HEK293 (cell line): ENCODE results near the gene OR8D1.

ENCODE experiments used
- CTCF ChIA-PET: fragments of 350-600 bp; formaldehyde crosslinking; extraction: SDS; loops from one replicate; lab custom pipeline; 2021; ENCODE audit warnings: antibody characterized with exemption; lab: Yijun Ruan, JAX
- POLR2A ChIA-PET: fragments of 300-600 bp; formaldehyde crosslinking; extraction: SDS; loops from one replicate; lab custom pipeline; 2020; ENCODE audit warnings: antibody characterized with exemption, inconsistent platforms; lab: Yijun Ruan, JAX
- H3K27ac ChIP-seq: fragments of 200-500 bp; sonication (Bioruptor generic); 2 replicates; pipeline ENCODE4 v1.5.1; 2014; ENCODE audit warnings: low read depth, low read length, control low read depth, inconsistent platforms; ENCODE audit errors: extremely low read depth
- H3K36me3 ChIP-seq, 2 experiments: fragments of 200-500 bp in 1 of 2; sonication (Bioruptor generic) in 1 of 2; 1 replicate in 1 of 2; 2 replicates in 1 of 2; pipeline ENCODE4 v1.5.1; 2014 to 2017; ENCODE audit warnings: inconsistent platforms in 2 of 2, low read length in 2 of 2; ENCODE audit not compliant: control insufficient read depth in 2 of 2, insufficient read depth in 1 of 2
- H3K4me1 ChIP-seq: fragments of 200-500 bp; sonication (Bioruptor generic); 2 replicates; pipeline ENCODE4 v1.5.1; 2014; ENCODE audit warnings: mild to moderate bottlenecking, low read length, inconsistent platforms; ENCODE audit not compliant: control insufficient read depth, insufficient read depth
- H3K4me3 ChIP-seq: 2 replicates; pipeline ENCODE4 v1.5.1; 2011; ENCODE audit warnings: low read depth, mild to moderate bottlenecking, control low read depth, low read length, moderate library complexity
- H3K9me3 ChIP-seq: fragments of 200-500 bp; sonication (Bioruptor generic); 2 replicates; pipeline ENCODE4 v1.5.1; 2014; ENCODE audit warnings: low read depth, low read length, inconsistent platforms; ENCODE audit not compliant: control insufficient read depth, insufficient read depth
- BCL11B ChIP-seq: fragments of 450-650 bp; formaldehyde crosslinking; IDR thresholded peaks from 2 replicates; pipeline ENCODE4 v1.5.1; 2016; ENCODE audit warnings: low read depth, missing biosample characterization, missing genetic modification characterization
- CTCF ChIP-seq: fragments of 450-650 bp; formaldehyde crosslinking; IDR thresholded peaks from 2 replicates; pipeline ENCODE4 v1.5.1; 2016; ENCODE audit warnings: missing biosample characterization, missing genetic modification characterization
- SP3 ChIP-seq: fragments of 450-650 bp; formaldehyde crosslinking; IDR thresholded peaks from 2 replicates; pipeline ENCODE4 v1.5.1; 2016; ENCODE audit warnings: missing biosample characterization, missing genetic modification characterization
- ZBTB20 ChIP-seq: fragments of 450-650 bp; formaldehyde crosslinking; IDR thresholded peaks from 2 replicates; pipeline ENCODE4 v1.5.1; 2016; ENCODE audit warnings: missing biosample characterization, missing genetic modification characterization
- ZEB2 ChIP-seq: fragments of 450-650 bp; formaldehyde crosslinking; IDR thresholded peaks from 2 replicates; pipeline ENCODE4 v1.5.1; 2016; ENCODE audit warnings: missing biosample characterization, missing genetic modification characterization
- ZNF140 ChIP-seq: fragments of 450-650 bp; formaldehyde crosslinking; IDR thresholded peaks from 2 replicates; pipeline ENCODE4 v1.5.1; 2016; ENCODE audit warnings: missing biosample characterization, missing genetic modification characterization
- ZNF155 ChIP-seq: fragments of 450-650 bp; formaldehyde crosslinking; IDR thresholded peaks from 2 replicates; pipeline ENCODE4 v1.5.1; 2016; ENCODE audit warnings: missing biosample characterization, missing genetic modification characterization
- ZNF169 ChIP-seq: fragments of 450-650 bp; formaldehyde crosslinking; IDR thresholded peaks from 2 replicates; pipeline ENCODE4 v1.5.1; 2016; ENCODE audit warnings: missing biosample characterization, missing genetic modification characterization
- ZNF2 ChIP-seq: fragments of 450-650 bp; formaldehyde crosslinking; IDR thresholded peaks from 2 replicates; pipeline ENCODE4 v1.5.1; 2016; ENCODE audit warnings: missing biosample characterization, missing genetic modification characterization
- ZNF404 ChIP-seq: fragments of 450-650 bp; formaldehyde crosslinking; IDR thresholded peaks from 2 replicates; pipeline ENCODE4 v1.5.1; 2017; ENCODE audit warnings: missing biosample characterization, missing genetic modification characterization
- ZNF513 ChIP-seq: fragments of 450-650 bp; IDR thresholded peaks from 2 replicates; pipeline ENCODE4 v1.5.1; 2018; ENCODE audit warnings: missing biosample characterization, missing genetic modification characterization
- ZNF549 ChIP-seq: fragments of 450-650 bp; IDR thresholded peaks from 2 replicates; pipeline ENCODE4 v1.5.1; 2018; ENCODE audit warnings: missing biosample characterization, missing genetic modification characterization, mild to moderate bottlenecking, inconsistent platforms, moderate library complexity
- ZNF776 ChIP-seq: fragments of 450-650 bp; formaldehyde crosslinking; IDR thresholded peaks from 2 replicates; pipeline ENCODE4 v1.5.0; 2017; ENCODE audit warnings: missing biosample characterization, missing genetic modification characterization, borderline replicate concordance
- ZSCAN23 ChIP-seq: fragments of 450-650 bp; formaldehyde crosslinking; IDR thresholded peaks from 2 replicates; pipeline ENCODE4 v1.5.1; 2016; ENCODE audit warnings: missing biosample characterization, missing genetic modification characterization
- TF ChIP-seq, protein P1 (sequence below): fragments of 450-650 bp; formaldehyde crosslinking; IDR thresholded peaks from 2 replicates; pipeline ENCODE4 v1.5.1; 2016; ENCODE audit warnings: missing biosample characterization, missing genetic modification characterization
- TF ChIP-seq, protein P2 (sequence below): fragments of 450-650 bp; formaldehyde crosslinking; IDR thresholded peaks from 2 replicates; pipeline ENCODE4 v1.5.1; 2016; ENCODE audit warnings: missing biosample characterization, missing genetic modification characterization
- TF ChIP-seq, protein P3 (sequence below): fragments of 450-650 bp; formaldehyde crosslinking; IDR thresholded peaks from 2 replicates; pipeline ENCODE4 v1.5.1; 2016; ENCODE audit warnings: missing biosample characterization, missing genetic modification characterization
- TF ChIP-seq, protein P4 (sequence below): fragments of 450-650 bp; formaldehyde crosslinking; IDR thresholded peaks from 2 replicates; pipeline ENCODE4 v1.5.1; 2016; ENCODE audit warnings: missing biosample characterization, missing genetic modification characterization

The OR8D1 gene

DNA sequence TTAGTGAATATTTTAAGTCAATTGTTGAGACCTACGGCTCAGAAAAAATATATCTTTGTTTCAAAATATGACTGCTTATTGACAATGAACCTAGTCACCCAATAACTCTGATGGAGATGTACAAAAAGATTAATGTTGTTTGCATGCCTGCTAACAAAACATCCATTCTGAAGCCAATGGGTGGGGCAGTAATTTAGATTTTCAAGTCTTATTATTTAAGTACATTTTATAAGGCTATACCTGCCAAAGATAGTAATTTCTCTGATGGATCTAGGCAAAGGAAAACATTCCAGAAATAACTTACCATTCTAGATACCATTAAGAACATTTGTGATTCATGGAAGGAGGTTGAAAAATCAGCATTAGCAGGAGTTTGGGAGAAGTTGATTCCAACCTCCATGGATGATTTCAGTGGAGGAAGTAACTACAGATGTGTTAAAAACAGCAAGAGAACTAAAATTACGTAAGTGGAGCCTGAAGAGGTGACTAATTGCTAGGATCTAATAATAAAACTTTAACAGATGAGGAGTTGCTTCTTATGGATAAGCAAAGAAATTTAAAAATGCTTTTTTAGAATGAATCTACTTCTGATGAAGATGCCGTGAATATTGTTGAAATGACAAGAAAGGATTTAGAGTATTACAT lies 32.7 kb upstream of the OR8D1 start (continued):
- TF ChIP-seq CTCF (tag by site-specific recombination): no peak
- no peak for TF ChIP-seq ZNF549

DNA sequence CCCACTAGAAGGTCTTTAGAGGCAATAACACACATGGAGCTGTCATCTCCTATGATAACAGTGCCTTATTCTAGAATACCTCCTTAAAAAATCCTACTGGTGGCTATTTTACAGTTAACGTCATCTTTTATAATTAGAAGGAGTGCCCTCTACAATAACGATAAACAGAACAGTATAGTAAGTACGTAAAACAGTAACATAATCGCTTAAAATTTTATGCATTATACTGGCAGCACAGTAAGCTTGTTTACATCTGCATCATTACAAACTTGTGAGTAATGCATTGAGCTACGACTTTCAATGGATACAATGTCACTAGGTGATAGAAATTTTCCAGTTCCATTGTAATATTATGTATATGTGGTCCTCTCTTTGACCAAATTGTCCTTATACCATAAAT lies 30.6 kb upstream of the OR8D1 start:
- CTCF ChIA-PET: interaction anchor here (0.6 to 1.1 kb wide), 2 partner anchors 58 to 150 kb away, joined by 3 read pairs; no protein-coding TSS in a partner anchor

GRCh38 chr11:124340142-124340447 lies 26.3 kb upstream of the OR8D1 start:
- H3K9me3 ChIP-seq: no peaks in the 10 kb centered on the region
- no peaks in the 10 kb centered on the region for H3K36me3 ChIP-seq
- TF ChIP-seq ZNF169 (tag by site-specific recombination) (no peak), ZNF140 (tag by site-specific recombination) (no peak), ZNF404 (tag by site-specific recombination) (no peak)
- ChIA-PET POLR2A (no interaction called here), CTCF (no interaction called here)
- no peak overlapping the region for H3K4me3 ChIP-seq
- no peak overlapping the region for H3K27ac ChIP-seq
- no peaks in the 10 kb centered on the region for H3K4me1 ChIP-seq

More for the DNA sequence above, 30.6 kb upstream of the OR8D1 start:
- TF ChIP-seq ZBTB20 (tag by site-specific recombination): no peak
- TF ChIP-seq, protein P1, sequence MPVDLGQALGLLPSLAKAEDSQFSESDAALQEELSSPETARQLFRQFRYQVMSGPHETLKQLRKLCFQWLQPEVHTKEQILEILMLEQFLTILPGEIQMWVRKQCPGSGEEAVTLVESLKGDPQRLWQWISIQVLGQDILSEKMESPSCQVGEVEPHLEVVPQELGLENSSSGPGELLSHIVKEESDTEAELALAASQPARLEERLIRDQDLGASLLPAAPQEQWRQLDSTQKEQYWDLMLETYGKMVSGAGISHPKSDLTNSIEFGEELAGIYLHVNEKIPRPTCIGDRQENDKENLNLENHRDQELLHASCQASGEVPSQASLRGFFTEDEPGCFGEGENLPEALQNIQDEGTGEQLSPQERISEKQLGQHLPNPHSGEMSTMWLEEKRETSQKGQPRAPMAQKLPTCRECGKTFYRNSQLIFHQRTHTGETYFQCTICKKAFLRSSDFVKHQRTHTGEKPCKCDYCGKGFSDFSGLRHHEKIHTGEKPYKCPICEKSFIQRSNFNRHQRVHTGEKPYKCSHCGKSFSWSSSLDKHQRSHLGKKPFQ (tag by site-specific recombination): no peak
- no peak for TF ChIP-seq ZNF513 (tag by site-specific recombination)
- no peak for TF ChIP-seq ZNF2 (tag by site-specific recombination)
- TF ChIP-seq, protein P2, sequence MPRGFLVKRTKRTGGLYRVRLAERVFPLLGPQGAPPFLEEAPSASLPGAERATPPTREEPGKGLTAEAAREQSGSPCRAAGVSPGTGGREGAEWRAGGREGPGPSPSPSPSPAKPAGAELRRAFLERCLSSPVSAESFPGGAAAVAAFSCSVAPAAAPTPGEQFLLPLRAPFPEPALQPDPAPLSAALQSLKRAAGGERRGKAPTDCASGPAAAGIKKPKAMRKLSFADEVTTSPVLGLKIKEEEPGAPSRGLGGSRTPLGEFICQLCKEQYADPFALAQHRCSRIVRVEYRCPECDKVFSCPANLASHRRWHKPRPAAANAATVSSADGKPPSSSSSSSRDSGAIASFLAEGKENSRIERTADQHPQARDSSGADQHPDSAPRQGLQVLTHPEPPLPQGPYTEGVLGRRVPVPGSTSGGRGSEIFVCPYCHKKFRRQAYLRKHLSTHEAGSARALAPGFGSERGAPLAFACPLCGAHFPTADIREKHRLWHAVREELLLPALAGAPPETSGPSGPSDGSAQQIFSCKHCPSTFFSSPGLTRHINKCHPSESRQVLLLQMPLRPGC: no peak
- no peak for TF ChIP-seq ZNF155 (tag by site-specific recombination)
- Histone ChIP-seq H3K36me3 (no peaks in the 10 kb centered on the region), H3K27ac (no peak overlapping the region), H3K4me3 (no peak overlapping the region), H3K9me3 (no peaks in the 10 kb centered on the region), H3K4me1 (no peaks in the 10 kb centered on the region)
- POLR2A ChIA-PET: no interaction called here

GRCh38 chr11:124339396-124340141 lies 25.8 kb upstream of the OR8D1 start:
- H3K36me3 ChIP-seq: no peaks in the 10 kb centered on the region
- POLR2A ChIA-PET: no interaction called here
- no peak for TF ChIP-seq BCL11B
- no peak for TF ChIP-seq ZNF776 (tag by site-specific recombination)
- TF ChIP-seq ZSCAN23 (tag by site-specific recombination): no peak
- no peak for TF ChIP-seq ZEB2 (tag by site-specific recombination)
- TF ChIP-seq, protein P3, sequence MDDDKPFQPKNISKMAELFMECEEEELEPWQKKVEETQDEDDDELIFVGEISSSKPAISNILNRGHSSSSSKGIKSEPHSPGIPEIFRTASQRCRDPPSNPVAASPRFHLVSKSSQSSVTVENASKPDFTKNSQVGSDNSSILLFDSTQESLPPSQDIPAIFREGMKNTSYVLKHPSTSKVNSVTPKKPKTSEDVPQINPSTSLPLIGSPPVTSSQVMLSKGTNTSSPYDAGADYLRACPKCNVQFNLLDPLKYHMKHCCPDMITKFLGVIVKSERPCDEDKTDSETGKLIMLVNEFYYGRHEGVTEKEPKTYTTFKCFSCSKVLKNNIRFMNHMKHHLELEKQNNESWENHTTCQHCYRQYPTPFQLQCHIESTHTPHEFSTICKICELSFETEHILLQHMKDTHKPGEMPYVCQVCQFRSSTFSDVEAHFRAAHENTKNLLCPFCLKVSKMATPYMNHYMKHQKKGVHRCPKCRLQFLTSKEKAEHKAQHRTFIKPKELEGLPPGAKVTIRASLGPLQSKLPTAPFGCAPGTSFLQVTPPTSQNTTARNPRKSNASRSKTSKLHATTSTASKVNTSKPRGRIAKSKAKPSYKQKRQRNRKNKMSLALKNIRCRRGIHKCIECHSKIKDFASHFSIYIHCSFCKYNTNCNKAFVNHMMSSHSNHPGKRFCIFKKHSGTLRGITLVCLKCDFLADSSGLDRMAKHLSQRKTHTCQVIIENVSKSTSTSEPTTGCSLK (tag by site-specific recombination): no peak
- TF ChIP-seq, protein P4, sequence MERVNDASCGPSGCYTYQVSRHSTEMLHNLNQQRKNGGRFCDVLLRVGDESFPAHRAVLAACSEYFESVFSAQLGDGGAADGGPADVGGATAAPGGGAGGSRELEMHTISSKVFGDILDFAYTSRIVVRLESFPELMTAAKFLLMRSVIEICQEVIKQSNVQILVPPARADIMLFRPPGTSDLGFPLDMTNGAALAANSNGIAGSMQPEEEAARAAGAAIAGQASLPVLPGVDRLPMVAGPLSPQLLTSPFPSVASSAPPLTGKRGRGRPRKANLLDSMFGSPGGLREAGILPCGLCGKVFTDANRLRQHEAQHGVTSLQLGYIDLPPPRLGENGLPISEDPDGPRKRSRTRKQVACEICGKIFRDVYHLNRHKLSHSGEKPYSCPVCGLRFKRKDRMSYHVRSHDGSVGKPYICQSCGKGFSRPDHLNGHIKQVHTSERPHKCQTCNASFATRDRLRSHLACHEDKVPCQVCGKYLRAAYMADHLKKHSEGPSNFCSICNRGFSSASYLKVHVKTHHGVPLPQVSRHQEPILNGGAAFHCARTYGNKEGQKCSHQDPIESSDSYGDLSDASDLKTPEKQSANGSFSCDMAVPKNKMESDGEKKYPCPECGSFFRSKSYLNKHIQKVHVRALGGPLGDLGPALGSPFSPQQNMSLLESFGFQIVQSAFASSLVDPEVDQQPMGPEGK: no peak
- TF ChIP-seq SP3 (tag by site-specific recombination): no peak

More at GRCh38 chr11:124339396-124340141, 25.8 kb upstream of the OR8D1 start:
- H3K4me1 ChIP-seq: no peaks in the 10 kb centered on the region
- no peak overlapping the region for H3K27ac ChIP-seq
- no peak overlapping the region for H3K4me3 ChIP-seq
- CTCF ChIA-PET: no interaction called here
- H3K9me3 ChIP-seq: no peaks in the 10 kb centered on the region
